Stimulated activated CD4-positive, alpha-beta T cell treated with anti-CD3 and anti-CD28 coated beads, TNF-alpha, amount 100 ng/mL, for 24 hours (primary cell): ENCODE data around the gene BMAL1.
A peak's percentile ranks its signal among the peaks of the same experiment; 100 is the strongest.
"Not testable (repeated sequence)": the region's sequence is repeated elsewhere in the genome, so short reads cannot be mapped to it uniquely, and the experiment has no call there.

Experiments used
- DNase-seq, 3 experiments: peaks; one replicate each; pipeline ENCODE4 v3.0.0-alpha.2; 2020; ENCODE audit warnings: low read depth in 3 of 3

Gene BMAL1

GRCh38 chr11:13380731-13381130, 103.1 kb downstream of the BMAL1 start:
- DNase-seq, result no peak

GRCh38 chr11:13382751-13383150, 105.2 kb downstream of the BMAL1 start:
- DNase-seq, result no peak

DNA sequence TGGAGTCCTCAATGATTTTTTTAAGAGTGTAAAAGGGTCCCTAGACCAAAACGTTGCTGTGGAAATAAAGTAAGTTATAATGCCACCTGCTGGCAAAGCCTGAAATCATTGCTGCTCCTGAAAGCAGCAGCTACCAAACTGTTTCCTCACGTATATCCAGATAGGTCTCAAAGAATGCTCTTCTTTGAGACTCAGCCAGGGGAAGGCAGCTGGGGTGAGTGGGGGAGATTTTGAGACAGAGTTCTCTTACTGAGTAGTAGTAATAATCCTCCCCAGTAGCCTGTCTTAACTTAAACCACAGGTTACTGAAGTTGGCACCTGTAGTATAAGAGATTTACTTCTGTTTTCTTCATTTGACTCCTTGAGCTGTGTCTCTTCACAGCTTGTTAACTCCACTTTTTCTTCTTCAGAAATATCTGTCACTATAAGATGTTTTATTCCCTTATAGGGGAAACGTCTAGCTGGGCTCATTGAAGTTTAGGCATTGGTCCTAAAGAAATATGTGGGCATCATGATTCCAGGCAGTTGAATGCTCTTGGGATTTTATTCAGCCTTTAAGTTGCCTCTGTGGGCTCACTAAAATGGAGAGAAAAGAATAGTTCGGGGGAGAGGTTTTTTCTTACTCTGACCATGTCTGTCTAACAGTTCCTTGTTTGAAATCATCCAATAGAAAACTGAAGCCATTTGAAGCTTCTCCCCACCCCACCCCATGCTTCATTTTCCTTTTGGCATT, 107.5 kb downstream of the BMAL1 start:
- DNase-seq, result peak in 1 of 3 experiments; percentile 2

- no peak for DNase-seq
Observed at GRCh38 chr11:13386567-13386966, 109.0 kb downstream of the BMAL1 start.

DNA sequence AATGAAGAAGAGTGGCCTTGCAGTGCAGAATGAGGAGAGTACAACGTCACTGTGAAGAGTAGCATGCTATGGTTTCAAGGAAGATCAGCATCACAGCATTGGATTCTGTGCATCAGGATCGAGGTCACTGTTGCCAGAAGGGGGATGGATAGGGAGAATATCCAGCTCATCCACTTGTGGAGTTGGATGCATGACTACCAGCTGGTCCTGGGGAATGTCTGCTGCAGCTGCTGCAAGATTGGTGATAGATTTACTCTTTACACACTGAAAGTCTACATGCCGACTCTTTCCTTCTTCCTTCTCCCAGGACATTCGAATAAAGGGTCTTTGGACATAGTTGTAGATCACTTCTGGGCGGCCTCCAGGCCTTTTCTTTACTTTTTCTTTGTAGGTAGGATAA, 111.2 kb downstream of the BMAL1 start:
- no peak for DNase-seq

DNA sequence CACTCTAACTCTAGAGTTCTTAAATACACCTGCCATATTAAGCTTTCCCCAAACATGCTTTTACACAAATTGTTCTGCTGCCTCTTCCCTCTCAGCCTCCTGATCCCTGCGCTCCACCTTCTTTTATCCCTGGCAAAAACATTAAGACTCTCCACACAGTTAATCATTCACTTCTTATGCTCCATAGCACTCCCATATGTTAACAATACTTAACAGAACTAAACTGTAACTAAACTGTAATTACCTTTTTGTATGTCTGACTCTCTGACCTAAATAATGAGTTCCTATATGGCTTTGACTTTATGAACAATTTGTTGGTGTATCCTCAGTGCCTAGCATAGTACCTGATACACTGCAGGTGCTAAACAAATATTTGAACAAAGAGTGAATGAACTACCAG, 113.6 kb downstream of the BMAL1 start:
- no peak for DNase-seq

- not testable (repeated sequence) for DNase-seq
Observed at GRCh38 chr11:13398335-13398734, 120.7 kb downstream of the BMAL1 start.

DNA sequence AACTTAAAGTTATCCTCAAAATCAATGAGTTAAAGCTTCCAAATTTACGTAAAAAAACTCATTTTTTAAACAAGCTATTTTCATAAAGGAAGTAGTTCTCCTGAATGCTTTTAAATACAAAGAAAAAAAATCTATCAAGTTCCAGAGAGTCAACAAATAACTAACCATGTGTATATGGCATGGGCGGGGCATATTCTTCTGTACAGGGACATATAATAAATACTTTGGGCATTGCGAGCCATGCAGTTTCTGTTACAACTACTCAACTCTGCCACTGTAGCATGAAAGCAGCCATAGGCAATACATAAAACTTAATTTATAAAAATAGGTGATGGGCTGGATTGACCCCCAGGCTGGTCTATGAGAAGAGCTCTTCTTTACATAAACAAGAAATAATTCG, 127.6 kb downstream of the BMAL1 start:
- DNase-seq, result no peak

DNA sequence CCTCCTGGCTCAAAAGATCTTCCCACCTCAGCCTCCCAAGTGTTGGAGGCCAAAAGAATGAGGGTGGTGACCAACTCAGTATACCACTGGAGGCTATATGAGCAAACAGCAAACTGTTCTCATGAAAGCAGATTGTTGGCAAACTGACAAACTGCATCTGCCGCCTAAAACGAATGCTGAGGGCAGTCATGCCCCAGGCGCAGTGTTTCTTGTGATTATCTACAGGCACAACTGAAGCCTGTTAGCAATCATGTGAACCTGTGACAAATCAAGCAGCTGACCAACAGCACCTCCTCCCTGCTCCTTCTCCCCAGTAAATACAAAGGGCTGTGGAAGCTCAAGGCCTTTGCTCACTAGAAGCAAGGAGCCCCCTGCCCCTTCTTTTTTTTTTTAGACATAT, 137.6 kb downstream of the BMAL1 start:
- DNase-seq, result no peak

GRCh38 chr11:13421561-13421960, 144.0 kb downstream of the BMAL1 start:
- no peak for DNase-seq

- DNase-seq, result no peak
Observed at GRCh38 chr11:13423372-13423771, 145.8 kb downstream of the BMAL1 start.

- no peak for DNase-seq
Observed at GRCh38 chr11:13427440-13427839, 149.8 kb downstream of the BMAL1 start.

GRCh38 chr11:13429288-13429687, 151.7 kb downstream of the BMAL1 start:
- no peak for DNase-seq

DNA sequence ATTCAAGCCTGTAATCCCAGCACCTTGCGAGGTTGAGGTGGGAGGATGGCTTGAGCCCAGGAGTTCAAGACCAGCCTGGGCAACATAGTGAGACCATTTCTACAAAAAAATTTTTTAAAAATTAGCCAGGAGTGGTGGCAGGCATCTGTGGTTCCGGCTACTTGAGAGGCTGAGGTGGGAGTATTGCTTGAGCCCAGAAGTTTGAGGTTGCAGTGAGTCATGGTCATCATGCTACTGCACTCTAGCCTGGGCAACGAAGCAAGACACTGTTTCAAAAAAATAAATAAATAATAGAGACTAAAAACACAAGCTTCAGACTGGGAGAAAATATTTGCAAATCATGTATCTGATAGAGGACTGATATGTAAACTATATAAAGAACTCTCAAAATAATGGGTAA, 152.2 kb downstream of the BMAL1 start:
- no peak for DNase-seq

- DNase-seq, result no peak
Observed at GRCh38 chr11:13433437-13433836, 155.8 kb downstream of the BMAL1 start.

GRCh38 chr11:13434247-13435205, 156.9 kb downstream of the BMAL1 start:
- DNase-seq, result no peak

DNA sequence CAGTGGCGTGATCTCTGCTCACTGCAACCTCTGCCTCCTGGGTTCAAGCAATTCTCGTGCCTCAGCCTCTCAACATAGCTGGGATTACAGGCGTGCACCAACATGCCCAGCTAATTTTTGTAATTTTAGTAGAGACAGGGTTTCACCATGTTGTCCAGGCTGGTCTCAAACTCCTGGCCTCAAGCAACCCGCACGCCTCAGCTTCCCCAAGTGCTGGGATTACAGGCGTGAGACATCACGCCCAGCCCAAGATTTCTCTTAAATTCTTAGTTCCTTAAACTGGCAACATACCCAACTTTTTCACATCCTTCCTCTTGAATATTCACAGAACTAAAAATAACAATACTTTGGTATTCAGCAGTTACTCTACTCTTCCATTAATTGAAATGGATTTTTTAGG, 159.2 kb downstream of the BMAL1 start:
- DNase-seq, result not testable (repeated sequence)
